Measurements from ENCODE around the gene SGPP1. TPM values are rescaled to one million over a fixed set of nuclear protein-coding genes. Genes with fewer than 3 reads are reported as not detected.

SGPP1 gene
- total RNA-seq, 6 experiments from 2014 or later = 13.2 to 25.6 (median 20.9) TPM

GRCh38 chr14:63717702-63718101, 10.2 kb downstream of the SGPP1 start:
- WGBS (ENCODE audit: insufficient coverage, low coverage, low lambda C conversion rate, missing lambda C conversion rate) = 92% methylated on average over 2 of the region's 2 CpGs
- TF ChIP-seq POLR2A (IDR thresholded peaks at IDR 0.05) = no peak
- no peak for TF ChIP-seq CTCF (IDR thresholded peaks at IDR 0.05)
- intact Hi-C loops (cut with DNase I) = no loop called here
- Histone ChIP-seq H3K36me3 (peaks cover 0 to 7% (median 0%) of the 10 kb centered on the region in 4 donors), H3K4me3 (no peak overlapping the region), H3K27me3 (no peaks in the 10 kb centered on the region), H3K27ac (no peak overlapping the region), H3K4me1 (no peaks in the 10 kb centered on the region), H3K9me3 (peaks cover 0 to 13% (median 0%) of the 10 kb centered on the region in 4 donors)
- DNase-seq = no peak
- no peak for ATAC-seq

GRCh38 chr14:63715360-63715759, 12.5 kb downstream of the SGPP1 start:
- TF ChIP-seq CTCF (IDR thresholded peaks at IDR 0.05) (no peak), POLR2A (IDR thresholded peaks at IDR 0.05) (no peak)
- intact Hi-C loops (cut with DNase I) = no loop called here
- Histone ChIP-seq H3K9me3 (peaks cover 0 to 13% (median 0%) of the 10 kb centered on the region in 4 donors), H3K27me3 (no peaks in the 10 kb centered on the region), H3K36me3 (peaks cover 0 to 2% (median 0%) of the 10 kb centered on the region in 4 donors), H3K27ac (no peak overlapping the region), H3K4me1 (no peaks in the 10 kb centered on the region), H3K4me3 (no peak overlapping the region)
- 79% methylated on average over 2 of the region's 2 CpGs for WGBS (ENCODE audit: insufficient coverage, low coverage, low lambda C conversion rate, missing lambda C conversion rate)
- ATAC-seq (peak in 1 of 4 donors; percentile 41), DNase-seq (no peak)

DNA sequence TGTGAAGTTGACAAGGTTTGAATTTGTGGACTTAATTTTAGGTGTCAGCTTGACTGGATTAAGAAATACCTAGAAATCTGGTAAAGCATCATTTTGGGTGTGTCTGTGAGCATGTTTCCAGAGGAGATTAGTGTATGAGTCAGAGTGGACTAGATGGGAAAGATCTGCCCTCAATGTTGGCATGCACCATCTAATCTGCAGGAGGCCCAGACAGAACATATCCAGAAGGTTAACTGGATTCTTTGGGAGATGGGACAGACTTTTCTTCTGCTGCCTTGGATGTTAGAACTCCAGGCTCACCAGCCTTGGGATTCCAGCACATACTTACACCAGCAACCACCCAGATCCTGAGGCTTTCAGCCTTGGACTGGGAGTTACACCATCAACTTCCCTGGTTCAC, 14.1 kb downstream of the SGPP1 start:
- no peak for DNase-seq
- ATAC-seq = peak in 2 of 4 donors; percentile 27 to 87
- intact Hi-C loops (cut with DNase I) = no loop called here

DNA sequence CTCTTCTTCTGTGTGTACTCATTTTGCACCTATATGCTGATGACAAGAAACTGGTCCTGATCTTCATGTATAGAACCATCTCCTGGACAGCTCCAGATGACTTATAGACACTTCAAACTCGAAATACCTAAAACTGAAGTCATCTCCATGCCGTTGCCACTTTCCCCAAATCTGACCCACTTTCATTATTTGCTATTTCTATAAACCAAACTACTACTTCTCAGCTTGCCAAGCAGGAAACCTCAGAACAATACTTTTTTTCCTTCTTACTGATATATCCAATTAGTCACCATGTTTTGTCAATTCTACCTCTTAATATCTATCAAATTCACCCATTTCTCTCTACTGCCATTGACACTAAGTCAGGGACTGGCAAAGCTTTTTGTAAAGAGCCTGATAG, 14.8 kb downstream of the SGPP1 start:
- intact Hi-C loops (cut with DNase I) = no loop called here
- Histone ChIP-seq H3K4me1 (no peaks in the 10 kb centered on the region), H3K27ac (no peak overlapping the region), H3K27me3 (no peaks in the 10 kb centered on the region), H3K9me3 (peaks cover 0 to 9% (median 0%) of the 10 kb centered on the region in 4 donors), H3K36me3 (no peaks in the 10 kb centered on the region), H3K4me3 (no peak overlapping the region)
- TF ChIP-seq CTCF (IDR thresholded peaks at IDR 0.05) (no peak), POLR2A (IDR thresholded peaks at IDR 0.05) (no peak)
- DNase-seq = no peak
- ATAC-seq = no peak
- WGBS (ENCODE audit: insufficient coverage, low coverage, low lambda C conversion rate, missing lambda C conversion rate) = 48% methylated on average over 2 of the region's 2 CpGs

More for the DNA sequence above, 14.1 kb downstream of the SGPP1 start:
- no peak overlapping the region for H3K4me3 ChIP-seq
- H3K4me1 ChIP-seq = no peaks in the 10 kb centered on the region
- H3K27me3 ChIP-seq = no peaks in the 10 kb centered on the region
- H3K36me3 ChIP-seq = no peaks in the 10 kb centered on the region
- TF ChIP-seq CTCF (IDR thresholded peaks at IDR 0.05) = no peak
- TF ChIP-seq POLR2A (IDR thresholded peaks at IDR 0.05) = no peak
- H3K9me3 ChIP-seq = peaks cover 0 to 13% (median 0%) of the 10 kb centered on the region in 4 donors
- no peak overlapping the region for H3K27ac ChIP-seq

- H3K4me1 ChIP-seq = no peaks in the 10 kb centered on the region
- H3K27me3 ChIP-seq = no peaks in the 10 kb centered on the region
- no peaks in the 10 kb centered on the region for H3K9me3 ChIP-seq
- TF ChIP-seq CTCF (IDR thresholded peaks at IDR 0.05) (no peak), POLR2A (IDR thresholded peaks at IDR 0.05) (no peak)
- H3K4me3 ChIP-seq = no peak overlapping the region
- no peak for DNase-seq
- no peaks in the 10 kb centered on the region for H3K36me3 ChIP-seq
- H3K27ac ChIP-seq = no peak overlapping the region
- ATAC-seq = peak in 1 of 4 donors; percentile 33
- intact Hi-C loops (cut with DNase I) = no loop called here
Measured at GRCh38 chr14:63712123-63712522, 15.7 kb downstream of the SGPP1 start.

All from right lobe of liver (tissue), 6 donors.